Measurements from ENCODE around the gene ZSCAN5A.

- no peak for TF ChIP-seq TCF7L2 (IDR thresholded peaks at IDR 0.05; ENCODE audit: low read depth, low read length)
- peak; percentile 98 for TF ChIP-seq CTCF (IDR thresholded peaks at IDR 0.05)
- TF ChIP-seq POLR2AphosphoS5 (IDR thresholded peaks at IDR 0.05; ENCODE audit: low read depth, low read length): no peak
- TF ChIP-seq REST (IDR thresholded peaks at IDR 0.05; ENCODE audit: insufficient read depth in 1 of 2, low read depth in 2 of 2, low read length in 1 of 2): no peak
These were observed 61.8 kb downstream of the ZSCAN5A start for GRCh38 chr19:56252699-56253422.
